ENCODE results near the gene ESYT2.

DNA sequence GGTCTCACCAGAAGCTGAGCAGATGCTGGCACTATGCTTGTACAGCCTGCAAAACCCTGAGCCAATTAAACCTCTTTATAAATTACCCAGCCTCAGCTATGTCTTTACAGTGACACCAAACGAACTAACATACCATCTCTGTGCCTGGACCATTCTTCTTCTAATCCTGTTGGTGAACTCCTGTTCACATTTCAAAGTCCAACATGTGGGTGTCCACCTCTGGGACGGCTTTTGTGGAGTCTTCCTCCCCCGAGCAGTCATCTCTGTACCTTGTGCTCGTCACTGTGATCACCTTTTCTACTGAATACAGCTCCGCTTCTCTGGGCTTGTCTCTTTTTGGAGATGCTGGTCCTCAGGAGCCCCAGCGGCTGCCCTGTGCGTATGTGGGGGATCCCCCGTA, 7.4 kb upstream of the ESYT2 start:
- TF ChIP-seq POLR2A (IDR thresholded peaks at IDR 0.05; ENCODE audit: low read depth, low read length) = no peak
- TF ChIP-seq POLR2AphosphoS5 (IDR thresholded peaks at IDR 0.05; ENCODE audit: low read depth, low read length) = no peak
- TF ChIP-seq TAF1 (IDR thresholded peaks at IDR 0.05; ENCODE audit: borderline replicate concordance, low read depth, low read length) = no peak
